GM23248 (cell line): Measurements from ENCODE around the gene NEFH. TPM values are rescaled to one million over a fixed set of nuclear protein-coding genes. Genes with fewer than 3 reads are reported as not detected.
A peak's percentile ranks its signal among the peaks of the same experiment; 100 is the strongest.

Experiments
- DNase-seq: peaks from one replicate; pipeline ENCODE4 v3.0.0-alpha.2; 2015
- H2AFZ ChIP-seq: fragments of 200-600 bp; sonication (generic); 2 replicates; pipeline ENCODE4 v1.6.1; 2016; ENCODE audit warnings: antibody characterized with exemption
- H3F3A ChIP-seq: fragments of 200-600 bp; sonication (generic); 2 replicates; pipeline ENCODE4 v1.6.1; 2016; ENCODE audit warnings: mild to moderate bottlenecking, antibody characterized with exemption, mixed run types; ENCODE audit not compliant: insufficient read depth
- H3K27ac ChIP-seq: fragments of 200-600 bp; sonication (generic); 2 replicates; pipeline ENCODE4 v1.5.1; 2016; ENCODE audit warnings: mild to moderate bottlenecking
- H3K27me3 ChIP-seq: fragments of 200-600 bp; sonication (generic); replicated peaks from 2 replicates; pipeline ENCODE4 v1.6.1; 2016; ENCODE audit warnings: mild to moderate bottlenecking; ENCODE audit not compliant: insufficient read depth
- H3K36me3 ChIP-seq: fragments of 200-600 bp; sonication (generic); 2 replicates; pipeline ENCODE4 v1.6.1; 2016; ENCODE audit warnings: low read depth, mild to moderate bottlenecking
- H3K4me1 ChIP-seq: fragments of 200-600 bp; sonication (generic); 2 replicates; pipeline ENCODE4 v1.6.1; 2016; ENCODE audit warnings: mild to moderate bottlenecking; ENCODE audit not compliant: insufficient read depth
- H3K4me2 ChIP-seq: fragments of 200-600 bp; sonication (generic); one replicate; pipeline ENCODE4 v1.6.1; 2016; ENCODE audit warnings: mild to moderate bottlenecking; ENCODE audit not compliant: unreplicated experiment
- H3K4me3 ChIP-seq: fragments of 200-600 bp; sonication (generic); 2 replicates; pipeline ENCODE4 v1.5.1; 2016; ENCODE audit warnings: mild to moderate bottlenecking
- H3K79me2 ChIP-seq: fragments of 200-600 bp; sonication (generic); 2 replicates; pipeline ENCODE4 v1.6.1; 2016; ENCODE audit warnings: mild to moderate bottlenecking; ENCODE audit not compliant: insufficient read depth
- H3K9ac ChIP-seq: fragments of 200-600 bp; sonication (generic); 2 replicates; pipeline ENCODE4 v1.6.1; 2016; ENCODE audit warnings: mild to moderate bottlenecking
- H3K9me2 ChIP-seq: fragments of 200-600 bp; sonication (generic); 2 replicates; pipeline ENCODE4 v1.6.1; 2016; ENCODE audit warnings: mixed run types, mild to moderate bottlenecking, moderate library complexity; ENCODE audit not compliant: insufficient read depth
- H3K9me3 ChIP-seq: fragments of 200-600 bp; sonication (generic); one replicate; pipeline ENCODE4 v1.6.1; 2017; ENCODE audit warnings: low read depth
- H4K20me1 ChIP-seq: fragments of 200-600 bp; sonication (generic); 2 replicates; pipeline ENCODE4 v1.6.0; 2016; ENCODE audit not compliant: insufficient read depth
- EZH2 ChIP-seq: fragments of 200-600 bp; sonication (generic); IDR thresholded peaks from 2 replicates; pipeline ENCODE4 v1.6.1; 2018; ENCODE audit warnings: antibody characterized with exemption, mild to moderate bottlenecking; ENCODE audit not compliant: insufficient read depth, poor library complexity, severe bottlenecking
- EZH2phosphoT487 ChIP-seq: fragments of 200-600 bp; sonication (generic); IDR thresholded peaks from 2 replicates; pipeline ENCODE4 v1.6.1; 2018; ENCODE audit warnings: antibody characterized with exemption, moderate library complexity, mild to moderate bottlenecking, low read depth; ENCODE audit not compliant: insufficient read depth
- WGBS, 2 experiments: methylation state at CpG; one replicate each; pipeline ENCODE4 v1.1.6; 2015 to 2017; ENCODE audit warnings: low lambda C conversion rate in 2 of 2, low coverage in 1 of 2; ENCODE audit errors: missing lambda C conversion rate in 2 of 2; 5-methylcytosine and 5-hydroxymethylcytosine counted together
- in situ Hi-C: fragments of 300-500 bp; cut with MboI; formaldehyde crosslinking; loops from 2 replicates; pipeline ENCODE4 v1.15.0; 2020
- polyA plus RNA-seq: library from polyadenylated mRNA; unstranded; fragments of >200 nt; fragmentation: Nextera tagmentation; extraction: Ambion mirVana; gene quantifications from 2 replicates; pipeline ENCODE4 v1.2.1, GENCODE V29; 2016
- total RNA-seq: library from RNA; depleted of rRNA; stranded (reverse); fragments of >200 nt; shearing (Covaris generic); gene quantifications from 2 replicates; pipeline ENCODE4 v1.2.3, GENCODE V29; 2014

The NEFH gene
- total and polyA plus RNA-seq, 2 experiments from 2014 or later: 0.65 to 2.5 TPM

- 11 to 12% methylated on average over 19 to 21 of the region's 21 CpGs for WGBS, 2 experiments
- Histone ChIP-seq H2AFZ (no peak overlapping the region), H3K27ac (no peak overlapping the region), H3K9me3 (no peaks in the 10 kb centered on the region), H3K4me3 (no peak overlapping the region), H3F3A (no peaks in the 10 kb centered on the region), H3K36me3 (no peaks in the 10 kb centered on the region), H3K4me2 (no peak overlapping the region), H3K27me3 (peaks cover 42% of the 10 kb centered on the region), H3K9ac (no peak overlapping the region), H4K20me1 (no peaks in the 10 kb centered on the region), H3K4me1 (no peaks in the 10 kb centered on the region), H3K79me2 (no peaks in the 10 kb centered on the region), H3K9me2 (no peaks in the 10 kb centered on the region)
- no peak for TF ChIP-seq EZH2phosphoT487
- no peak for TF ChIP-seq EZH2
- peak; percentile 51 for DNase-seq
- in situ Hi-C loops: no loop called here
These were observed 1.4 kb upstream of the NEFH start for GRCh38 chr22:29478326-29479276.

DNA sequence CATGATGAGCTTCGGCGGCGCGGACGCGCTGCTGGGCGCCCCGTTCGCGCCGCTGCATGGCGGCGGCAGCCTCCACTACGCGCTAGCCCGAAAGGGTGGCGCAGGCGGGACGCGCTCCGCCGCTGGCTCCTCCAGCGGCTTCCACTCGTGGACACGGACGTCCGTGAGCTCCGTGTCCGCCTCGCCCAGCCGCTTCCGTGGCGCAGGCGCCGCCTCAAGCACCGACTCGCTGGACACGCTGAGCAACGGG is 169 bp downstream of the NEFH start:
- H3K27me3 ChIP-seq: peaks cover 42% of the 10 kb centered on the region
- peak overlapping the region; percentile 49; the same call in 1 of the 2 replicates for H3K4me3 ChIP-seq
- TF ChIP-seq EZH2phosphoT487 (no peak), EZH2 (peak; percentile 8)

GRCh38 chr22:29480512-29481264 is 670 bp downstream of the NEFH start:
- in situ Hi-C loops: no loop called here
- peak overlapping the region; percentile 29; the same call in 1 of the 2 replicates for H2AFZ ChIP-seq
- peaks cover 42% of the 10 kb centered on the region for H3K27me3 ChIP-seq
- DNase-seq: peak; percentile 65
- H3K9me3 ChIP-seq: no peaks in the 10 kb centered on the region
- H3K27ac ChIP-seq: no peak overlapping the region
- TF ChIP-seq EZH2phosphoT487 (no peak), EZH2 (no peak)
- WGBS, 2 experiments: 11 to 12% methylated on average over 80 to 82 of the region's 107 CpGs
- H3K79me2 ChIP-seq: no peaks in the 10 kb centered on the region
- H3K4me1 ChIP-seq: no peaks in the 10 kb centered on the region
- H3K4me3 ChIP-seq: peak overlapping the region; percentile 49
- H3K36me3 ChIP-seq: no peaks in the 10 kb centered on the region
- no peaks in the 10 kb centered on the region for H3K9me2 ChIP-seq
- no peaks in the 10 kb centered on the region for H4K20me1 ChIP-seq
- H3K4me2 ChIP-seq: no peak overlapping the region
- H3F3A ChIP-seq: no peaks in the 10 kb centered on the region
- H3K9ac ChIP-seq: peak overlapping the region; percentile 27; the same call in 1 of the 2 replicates

More for the DNA sequence above, 169 bp downstream of the NEFH start:
- no peaks in the 10 kb centered on the region for H3K9me2 ChIP-seq
- no peaks in the 10 kb centered on the region for H3K9me3 ChIP-seq
- no peaks in the 10 kb centered on the region for H4K20me1 ChIP-seq
- no peaks in the 10 kb centered on the region for H3F3A ChIP-seq
- in situ Hi-C loops: no loop called here
- DNase-seq: no peak
- H3K27ac ChIP-seq: no peak overlapping the region
- H2AFZ ChIP-seq: no peak overlapping the region
- H3K36me3 ChIP-seq: no peaks in the 10 kb centered on the region
- H3K9ac ChIP-seq: no peak overlapping the region
- no peaks in the 10 kb centered on the region for H3K4me1 ChIP-seq
- 5 to 6% methylated on average over 29 to 39 of the region's 39 CpGs for WGBS, 2 experiments
- no peaks in the 10 kb centered on the region for H3K79me2 ChIP-seq
- no peak overlapping the region for H3K4me2 ChIP-seq

GRCh38 chr22:29481265-29482000 is 1.4 kb downstream of the NEFH start:
- H3K27me3 ChIP-seq: peaks cover 42% of the 10 kb centered on the region
- H3K9ac ChIP-seq: peak overlapping the region; percentile 27; the same call in 1 of the 2 replicates
- H3K9me3 ChIP-seq: no peaks in the 10 kb centered on the region
- no peak overlapping the region for H3K4me2 ChIP-seq
- no peak overlapping the region for H3K27ac ChIP-seq
- H3K4me1 ChIP-seq: no peaks in the 10 kb centered on the region
- H3K36me3 ChIP-seq: no peaks in the 10 kb centered on the region
- TF ChIP-seq EZH2phosphoT487 (no peak), EZH2 (no peak)
- WGBS, 2 experiments: 27 to 32% methylated on average over 15 of the region's 15 CpGs
- no peaks in the 10 kb centered on the region for H3K79me2 ChIP-seq
- in situ Hi-C loops: no loop called here
- DNase-seq: no peak
- H3K9me2 ChIP-seq: no peaks in the 10 kb centered on the region
- no peaks in the 10 kb centered on the region for H4K20me1 ChIP-seq
- peak overlapping the region; percentile 29; the same call in 1 of the 2 replicates for H2AFZ ChIP-seq
- H3K4me3 ChIP-seq: peak overlapping the region; percentile 49
- no peaks in the 10 kb centered on the region for H3F3A ChIP-seq
